GM18951 (cell line): ENCODE results near the gene TMEM213.
"Not testable (repeated sequence)": the region's sequence is repeated elsewhere in the genome, so short reads cannot be mapped to it uniquely, and the experiment has no call there.

Experiments
- POLR2A ChIP-seq: IDR thresholded peaks from 4 replicates; pipeline ENCODE4 v1.6.1; 2011; ENCODE audit warnings: mild to moderate bottlenecking; ENCODE audit not compliant: insufficient read length, insufficient read depth; ENCODE audit errors: extremely low read depth
- in situ Hi-C: fragments of 300-500 bp; cut with MboI; formaldehyde crosslinking; loops from one replicate; pipeline ENCODE4 v1.12.0; 2022; ENCODE audit warnings: low sequenced_read_pairs, mixed read lengths, inconsistent platforms; ENCODE audit not compliant: unreplicated experiment

TMEM213 gene

DNA sequence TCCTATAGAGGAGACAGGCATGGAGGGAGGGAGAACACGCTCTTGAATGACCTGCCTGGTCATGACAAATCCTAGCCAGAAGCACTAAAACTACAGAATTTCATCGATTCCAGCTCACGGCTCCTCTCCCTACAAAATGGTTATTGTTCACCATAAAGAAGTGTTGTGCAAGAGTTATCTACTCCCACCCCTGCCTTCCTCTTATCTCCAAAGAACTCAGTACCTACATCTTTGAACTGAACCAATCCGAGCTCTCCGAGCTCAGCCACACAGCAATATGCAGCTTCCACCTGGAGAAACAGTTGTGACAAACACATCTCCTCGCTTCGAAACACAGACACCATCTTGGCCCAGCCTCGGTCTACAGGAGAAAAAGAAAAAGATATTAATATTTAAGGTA is 26.9 kb upstream of the TMEM213 start:
- no peak for TF ChIP-seq POLR2A
- in situ Hi-C loops = no loop called here

DNA sequence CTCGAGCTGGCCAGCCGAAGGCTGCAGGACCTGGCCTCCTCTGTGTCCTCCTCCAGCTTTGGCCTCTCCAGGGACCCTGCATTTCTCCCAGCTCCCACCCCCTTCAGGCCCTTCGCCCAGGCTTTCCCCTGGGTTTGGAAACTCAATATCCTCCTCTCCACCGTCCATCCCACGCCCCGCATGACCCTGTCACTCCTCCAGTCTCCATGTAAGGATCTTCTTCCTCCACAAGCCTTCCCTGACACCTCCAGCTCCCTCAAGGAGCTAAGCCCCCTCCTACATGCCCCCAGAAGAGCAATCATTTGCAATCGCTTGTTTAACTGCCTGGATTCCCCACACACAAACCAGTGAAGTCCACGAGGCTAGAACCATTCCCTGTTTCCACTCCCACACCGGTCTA is 24.6 kb upstream of the TMEM213 start:
- TF ChIP-seq POLR2A = no peak
- in situ Hi-C loops = no loop called here

DNA sequence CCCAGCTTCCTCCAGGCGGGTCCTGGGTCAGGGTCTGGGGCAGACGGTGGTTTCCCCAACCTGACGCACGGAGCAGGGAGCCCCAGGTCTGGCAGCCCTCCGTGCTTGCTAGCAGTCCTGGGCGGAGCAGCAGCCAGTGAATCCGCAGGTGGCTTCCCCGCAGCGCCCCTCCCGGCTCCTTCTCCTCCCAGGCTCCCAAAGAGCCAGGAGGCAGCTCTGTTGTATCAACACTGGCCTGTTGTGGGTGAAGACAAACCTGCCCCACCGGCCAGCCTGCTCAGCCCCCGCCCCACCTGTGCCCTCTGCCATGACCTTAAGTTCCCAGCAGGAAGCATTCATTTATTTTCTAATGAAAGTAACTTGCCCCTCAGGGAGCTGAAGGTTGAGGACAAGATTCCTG is 24.0 kb upstream of the TMEM213 start:
- in situ Hi-C loops = no loop called here
- no peak for TF ChIP-seq POLR2A

DNA sequence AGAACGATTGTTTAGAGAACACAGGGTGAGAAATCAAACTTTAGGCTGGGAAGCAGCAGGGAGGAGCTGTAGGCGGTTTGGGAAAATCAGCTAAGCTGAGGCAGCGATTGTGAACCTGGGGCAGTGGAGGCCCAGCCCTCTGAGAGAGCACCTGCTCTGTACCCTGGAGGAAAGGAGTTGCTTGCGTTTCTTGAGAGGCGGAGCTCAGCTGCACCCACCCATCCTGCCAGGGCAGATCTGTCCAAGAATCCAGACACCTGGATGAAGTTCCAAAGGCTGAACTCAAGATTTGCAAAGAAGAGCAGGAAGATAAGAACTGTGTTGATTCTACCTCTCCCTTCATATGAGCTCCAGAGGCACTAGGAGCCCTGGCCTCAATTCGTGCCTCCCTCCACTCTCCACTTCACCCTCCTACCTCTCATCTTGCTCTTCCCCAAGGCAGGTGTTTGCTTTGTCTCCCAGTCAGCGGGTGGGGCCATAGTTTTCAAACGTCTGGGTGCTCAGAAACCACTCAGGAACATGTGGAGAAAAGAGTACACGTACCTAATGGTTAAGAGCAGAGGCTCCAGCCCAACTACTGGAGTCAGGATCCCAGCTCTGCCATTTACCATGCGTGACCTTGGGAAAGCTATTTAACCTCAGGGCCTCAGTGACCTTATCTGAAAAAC is 21.5 kb upstream of the TMEM213 start:
- in situ Hi-C loops = no loop called here
- no peak for TF ChIP-seq POLR2A

DNA sequence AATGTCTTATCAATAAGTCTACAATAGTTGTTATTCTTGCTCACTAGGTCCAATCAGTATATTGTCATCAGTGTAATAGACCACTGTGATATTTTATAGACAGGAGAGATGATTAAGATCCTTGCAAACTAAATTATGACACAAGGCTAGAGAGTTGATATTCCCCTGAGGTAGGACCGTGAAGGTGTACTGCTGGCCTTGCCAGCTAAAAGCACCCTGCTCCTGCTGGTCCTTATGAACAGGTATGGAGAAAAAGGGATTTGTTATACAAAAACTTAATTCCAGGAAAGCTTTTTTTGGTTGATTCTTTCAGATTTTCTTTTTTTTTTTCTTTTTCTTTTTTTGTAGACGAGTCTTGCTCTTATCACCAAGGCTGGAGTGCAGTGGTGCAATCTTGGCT is 16.8 kb upstream of the TMEM213 start:
- no peak for TF ChIP-seq POLR2A
- in situ Hi-C loops = no loop called here

DNA sequence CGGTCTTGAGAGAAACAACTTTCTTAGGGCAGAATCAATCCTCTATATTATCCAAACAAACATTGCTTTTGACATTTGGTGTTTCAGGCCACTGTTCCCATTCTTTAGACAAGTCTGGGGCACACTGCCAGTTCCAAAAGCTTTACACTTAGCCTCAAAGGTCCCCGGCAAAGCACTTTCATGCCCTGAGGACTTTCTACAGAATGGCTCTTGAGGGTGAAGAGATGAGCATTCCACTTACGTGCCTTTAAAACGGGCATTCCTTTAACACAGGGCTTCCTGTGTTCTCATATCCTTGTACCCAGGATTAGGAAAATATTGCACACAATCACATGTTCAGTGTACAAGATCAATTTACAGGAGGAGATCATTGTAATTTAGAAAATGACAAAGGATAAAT is 13.1 kb upstream of the TMEM213 start:
- in situ Hi-C loops = no loop called here
- TF ChIP-seq POLR2A = no peak

DNA sequence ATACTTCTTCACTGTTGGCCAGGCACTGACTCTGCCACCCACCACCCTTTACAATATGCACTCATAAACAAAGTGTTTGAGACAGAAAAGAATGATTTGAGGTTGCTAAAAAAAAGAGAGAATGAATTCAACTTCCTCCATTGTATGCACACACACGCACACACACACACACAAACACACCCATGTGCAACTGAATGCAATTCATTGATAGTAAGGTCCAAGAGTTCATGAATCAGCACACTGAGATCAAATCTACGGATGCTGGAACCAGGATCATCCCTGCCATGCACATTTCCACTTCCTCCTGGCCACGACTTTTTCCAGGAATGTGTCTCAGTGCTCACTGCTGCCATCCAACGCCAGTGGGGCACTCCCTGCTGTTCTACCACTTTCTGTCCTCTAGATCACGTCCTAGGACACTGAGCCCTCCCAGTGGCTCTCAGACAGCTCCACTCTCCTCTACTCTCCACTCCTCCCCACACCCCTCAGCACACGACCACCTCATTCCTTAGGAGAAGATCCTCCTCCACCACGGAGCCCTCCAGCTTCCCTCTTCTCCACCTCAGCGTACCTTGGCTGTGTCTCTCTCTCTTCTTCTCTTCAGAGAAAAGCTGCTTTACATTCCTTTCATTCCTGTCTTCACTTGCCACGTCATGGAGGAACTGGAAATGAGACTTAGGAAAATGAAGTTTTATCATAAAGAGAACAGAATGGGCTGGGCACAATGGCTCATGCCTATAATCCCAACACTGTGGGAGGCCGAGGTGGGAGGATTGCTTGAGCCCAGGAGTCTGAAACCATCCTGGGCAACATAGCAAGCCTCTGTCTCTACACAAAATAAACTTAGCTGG is 12.0 kb upstream of the TMEM213 start:
- TF ChIP-seq POLR2A = no peak
- in situ Hi-C loops = no loop called here

DNA sequence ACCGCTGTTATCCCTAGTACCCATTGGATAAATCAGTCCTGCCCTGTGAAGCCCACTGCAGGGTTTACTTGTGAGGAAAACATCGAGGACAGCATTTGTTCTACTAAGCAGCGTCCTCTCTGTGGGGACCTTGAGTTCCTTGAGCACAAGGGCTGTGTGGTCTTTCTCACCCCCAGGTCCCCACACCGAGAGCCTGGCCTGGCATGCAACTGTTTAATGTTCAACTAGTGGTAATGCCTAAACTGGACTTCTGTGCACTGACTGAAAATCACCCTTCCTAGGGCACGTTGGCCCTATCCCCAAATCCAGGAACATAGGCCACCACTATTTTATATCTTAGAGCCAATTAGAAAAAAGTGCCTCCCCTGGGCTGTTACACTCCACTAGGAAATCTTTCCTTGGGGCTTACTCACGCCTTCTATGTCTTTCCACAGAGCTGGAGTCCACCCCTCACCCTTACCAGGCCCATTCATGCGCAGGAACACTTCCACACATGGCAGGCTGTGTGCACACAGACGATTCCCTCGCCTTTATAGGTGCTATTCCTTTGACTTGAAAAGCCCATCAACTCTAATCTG is 1.7 kb upstream of the TMEM213 start:
- in situ Hi-C loops = no loop called here
- no peak for TF ChIP-seq POLR2A

DNA sequence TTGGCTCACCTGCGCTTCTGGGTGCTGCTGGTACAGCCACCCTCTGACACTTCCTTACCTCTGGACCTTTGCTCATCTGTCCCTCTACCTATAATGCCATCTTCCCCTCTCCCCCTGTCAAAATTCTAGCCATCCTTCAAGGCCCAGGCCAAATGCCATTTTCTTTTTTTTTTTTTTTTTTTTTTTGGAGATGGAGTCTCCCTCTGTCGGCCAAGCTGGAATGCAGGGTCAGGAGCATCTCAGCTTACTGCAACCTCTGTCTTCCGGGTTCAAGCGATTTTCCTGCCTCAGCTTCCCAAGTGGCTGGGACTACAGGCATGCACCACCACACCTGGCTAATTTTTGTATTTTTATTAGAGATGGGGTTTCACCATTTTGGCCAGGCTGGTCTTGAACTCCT is 748 bp upstream of the TMEM213 start:
- in situ Hi-C loops = not testable (repeated sequence)

DNA sequence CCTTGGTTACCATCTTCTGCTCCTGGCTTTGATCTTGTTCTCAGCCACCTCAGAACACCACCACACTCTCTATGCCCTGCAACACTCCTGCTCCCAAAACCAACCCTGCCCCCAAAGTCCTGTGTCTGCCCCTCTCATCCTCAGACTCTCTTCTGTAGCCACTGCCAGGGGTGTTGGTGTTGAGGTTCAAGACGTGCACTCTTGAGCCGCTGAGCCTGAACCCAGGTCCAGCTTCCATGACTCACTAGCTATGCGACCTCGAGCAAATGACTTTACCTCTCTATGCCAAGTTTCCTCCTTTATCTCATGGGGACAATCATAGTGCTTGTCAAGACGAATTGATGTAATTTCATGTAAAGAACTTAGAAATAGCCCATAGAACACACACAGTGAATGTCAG is 1.0 kb downstream of the TMEM213 start:
- in situ Hi-C loops = no loop called here
- no peak for TF ChIP-seq POLR2A

DNA sequence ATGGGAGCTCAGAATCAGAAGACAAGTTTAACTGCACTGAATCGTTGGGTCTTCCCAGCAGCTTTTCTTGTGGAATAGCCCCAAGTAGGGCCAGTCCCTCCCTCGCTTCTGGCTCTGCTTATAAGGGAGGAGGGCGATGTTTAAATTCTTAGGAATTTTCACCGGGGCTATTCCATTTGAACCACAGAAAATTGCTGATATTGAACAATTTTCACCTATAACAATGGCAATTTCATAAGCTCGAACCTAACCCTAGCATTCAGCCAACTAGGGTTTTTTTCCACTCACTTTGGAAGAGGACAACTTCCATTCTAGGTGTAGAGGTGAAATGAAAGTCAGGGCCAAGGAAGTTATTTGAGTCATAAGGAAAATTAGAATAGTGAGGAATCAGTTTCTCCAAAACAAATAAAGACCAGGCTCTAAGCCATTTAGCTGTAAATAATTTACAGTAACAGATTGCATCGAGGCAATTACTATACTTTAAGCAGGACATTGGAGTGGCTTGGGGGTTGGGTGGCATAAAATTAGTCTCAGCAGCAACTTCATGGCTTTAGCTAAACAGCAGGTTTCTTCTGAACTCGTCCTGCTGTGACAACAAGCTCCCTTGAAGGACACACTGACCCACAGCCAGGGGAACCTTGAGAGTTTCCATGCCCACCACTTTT is 1.7 kb downstream of the TMEM213 start:
- TF ChIP-seq POLR2A = no peak
- in situ Hi-C loops = no loop called here

DNA sequence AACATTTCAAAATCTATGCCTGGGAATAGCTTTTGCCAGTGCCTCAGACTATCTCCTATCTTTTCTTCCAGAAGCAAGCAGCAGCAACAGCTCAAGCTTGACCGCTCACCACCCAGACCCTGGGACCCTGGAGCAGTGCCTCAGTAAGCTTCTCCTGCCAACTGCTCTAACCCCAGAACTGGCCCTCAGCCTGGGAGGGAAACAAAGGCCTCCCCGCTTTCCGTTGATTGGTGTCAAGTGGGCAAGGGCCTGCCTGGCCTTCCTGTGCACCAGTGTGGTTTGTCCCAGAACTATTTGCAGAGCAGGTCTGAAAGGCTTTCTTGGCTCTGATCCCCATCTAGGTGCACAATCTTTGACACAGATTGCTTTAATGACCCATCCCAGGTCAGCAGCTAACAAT is 3.5 kb downstream of the TMEM213 start:
- no peak for TF ChIP-seq POLR2A
- in situ Hi-C loops = no loop called here

DNA sequence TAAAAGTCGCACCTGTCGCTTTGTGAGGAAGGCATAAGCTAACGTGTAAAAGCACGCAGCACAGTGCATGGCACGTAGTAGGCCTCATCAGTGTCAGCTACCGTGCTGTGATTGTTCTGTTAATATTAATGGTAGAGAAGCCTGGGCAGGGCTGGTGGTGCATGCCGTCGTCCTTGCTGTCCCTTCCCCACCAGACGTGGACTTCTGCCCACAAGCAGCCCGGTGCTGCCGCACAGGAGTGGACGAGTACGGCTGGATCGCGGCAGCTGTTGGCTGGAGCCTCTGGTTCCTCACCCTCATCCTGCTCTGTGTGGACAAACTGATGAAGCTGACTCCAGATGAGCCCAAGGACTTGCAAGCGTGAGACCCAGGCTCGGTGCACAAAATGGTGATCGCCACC is 4.9 kb downstream of the TMEM213 start:
- in situ Hi-C loops = no loop called here
- no peak for TF ChIP-seq POLR2A

DNA sequence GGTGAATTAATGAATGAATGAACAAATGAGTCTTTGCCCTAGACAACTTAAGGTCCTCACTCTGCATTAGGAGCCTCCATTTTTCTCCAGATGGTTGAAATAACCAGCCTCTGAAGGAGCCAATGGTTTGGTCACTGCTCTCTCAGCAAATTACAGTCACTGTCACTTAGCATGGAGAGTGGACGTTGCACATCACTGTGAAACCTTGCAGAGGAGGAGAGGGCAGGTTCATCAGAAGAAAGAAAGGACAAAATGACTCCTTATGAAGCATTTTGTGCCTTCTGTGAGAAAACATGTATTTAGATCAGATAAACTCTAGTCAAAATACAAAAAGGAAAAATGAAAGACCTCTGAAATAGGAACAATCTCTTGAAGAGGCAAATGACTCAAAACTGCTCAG is 6.8 kb downstream of the TMEM213 start:
- in situ Hi-C loops = no loop called here
- TF ChIP-seq POLR2A = no peak

DNA sequence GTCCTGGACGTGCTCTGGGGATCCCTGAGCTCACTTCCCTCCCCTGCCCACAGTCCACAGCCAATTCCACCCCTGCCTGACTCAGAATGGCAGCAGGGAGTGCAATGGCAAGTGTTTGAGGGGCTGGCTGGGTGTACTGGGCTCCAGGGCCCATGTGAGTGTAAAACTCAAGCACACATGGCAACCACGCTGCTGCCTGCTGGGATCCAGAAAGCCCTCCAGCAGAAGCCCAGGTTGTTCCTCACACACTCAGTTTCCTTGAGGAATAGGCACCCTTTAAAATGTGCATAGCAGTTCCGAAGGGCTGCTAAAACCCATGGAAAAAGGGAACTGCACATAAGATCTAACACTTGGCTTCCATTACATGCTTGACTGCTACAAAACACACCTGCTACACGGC is 11.6 kb downstream of the TMEM213 start:
- TF ChIP-seq POLR2A = no peak
- in situ Hi-C loops = no loop called here

DNA sequence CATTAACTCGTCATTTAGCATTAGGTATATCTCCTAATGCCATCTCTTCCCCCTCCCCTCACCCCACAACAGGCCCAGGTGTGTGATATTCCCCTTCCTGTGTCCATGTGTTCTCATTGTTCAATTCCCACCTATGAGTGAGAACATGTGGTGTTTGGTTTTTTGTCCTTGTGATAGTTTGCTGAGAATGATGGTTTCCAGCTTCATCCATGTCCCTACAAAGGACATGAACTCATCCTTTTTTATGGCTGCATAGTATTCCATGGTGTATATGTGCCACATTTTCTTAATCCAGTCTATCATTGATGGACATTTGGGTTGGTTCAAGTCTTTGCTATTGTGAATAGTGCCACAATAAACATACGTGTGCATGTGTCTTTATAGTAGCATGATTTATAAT is 13.5 kb downstream of the TMEM213 start:
- in situ Hi-C loops = not testable (repeated sequence)
